K562 (cell line): Measurements from ENCODE around the gene MANEAL. TPM values are rescaled to one million over a fixed set of nuclear protein-coding genes. Genes with fewer than 3 reads are reported as not detected.

Source experiments
- CBX1 ChIP-seq: sonication (generic); IDR thresholded peaks from 2 replicates; pipeline ENCODE4 v1.6.1; 2016; ENCODE audit warnings: antibody characterized with exemption, low read depth, mild to moderate bottlenecking
- CEBPG ChIP-seq, 3 experiments: fragments of 200-800 bp in 1 of 3; sonication (Bioruptor generic) in 1 of 3; sonication (generic) in 1 of 3; formaldehyde crosslinking in 1 of 3; IDR thresholded peaks in 2 of 3; conservative IDR thresholded peaks in 1 of 3; 2 replicates each; pipeline versions ENCODE4 v1.6.1 to v1.8.0; 2016 to 2022; ENCODE audit warnings: missing compliant biosample characterization in 2 of 3, missing genetic modification characterization in 2 of 3, mild to moderate bottlenecking in 1 of 3, missing genetic modification reagents in 1 of 3
- E2F3 ChIP-seq: fragments of 250-450 bp; sonication (Bioruptor Pico); IDR thresholded peaks from 2 replicates; pipeline ENCODE4 v1.4.0; 2020; ENCODE audit warnings: mild to moderate bottlenecking
- FOXA3 ChIP-seq, 2 experiments: fragments of 450-650 bp in 1 of 2; sonication (generic) in 1 of 2; formaldehyde crosslinking; IDR thresholded peaks in 1 of 2; conservative IDR thresholded peaks in 1 of 2; 2 replicates each; pipeline versions ENCODE4 v1.4.0 to v1.8.0; 2020 to 2022; ENCODE audit warnings: mild to moderate bottlenecking in 2 of 2, missing genetic modification reagents in 1 of 2
- GABPA ChIP-seq: fragments of 200-800 bp; sonication (Bioruptor generic); conservative IDR thresholded peaks from 2 replicates; pipeline ENCODE4 v1.6.1; 2016; ENCODE audit warnings: low read depth, missing genetic modification characterization, missing compliant biosample characterization
- JUND ChIP-seq, 2 experiments: IDR thresholded peaks; 2 replicates in 1 of 2; 3 replicates in 1 of 2; pipeline ENCODE4 v1.6.1; 2011; ENCODE audit warnings: borderline replicate concordance in 2 of 2, low read depth in 2 of 2, low read length in 2 of 2, improper control_type of control experiment in 1 of 2, missing biosample characterization in 1 of 2, missing genetic modification characterization in 1 of 2, missing genetic modification reagents in 1 of 2
- KDM1A ChIP-seq, 2 experiments: fragments of 450-650 bp; IDR thresholded peaks; 2 replicates each; pipeline ENCODE4 v1.6.1; 2016; ENCODE audit warnings: mild to moderate bottlenecking in 2 of 2
- PHF20 ChIP-seq: fragments of 450-650 bp; IDR thresholded peaks from 2 replicates; pipeline ENCODE4 v1.6.1; 2018; ENCODE audit not compliant: partially characterized antibody
- RBFOX2 ChIP-seq: fragments of 200-400 bp; formaldehyde crosslinking; IDR thresholded peaks from 2 replicates; pipeline ENCODE4 v1.6.1; 2017; ENCODE audit warnings: low read depth, mild to moderate bottlenecking, low read length, moderate library complexity
- RBM17 ChIP-seq: fragments of 200-400 bp; formaldehyde crosslinking; IDR thresholded peaks from 2 replicates; pipeline ENCODE4 v1.6.1; 2017; ENCODE audit warnings: low read depth, mild to moderate bottlenecking, low read length, borderline replicate concordance
- TEAD1 ChIP-seq, 2 experiments: fragments of 450-650 bp in 1 of 2; sonication (generic) in 1 of 2; formaldehyde crosslinking; IDR thresholded peaks; 2 replicates each; pipeline versions ENCODE4 v1.4.0 to v1.8.0; 2020 to 2022; ENCODE audit warnings: mild to moderate bottlenecking in 2 of 2, missing genetic modification reagents in 1 of 2
- ZFX ChIP-seq: sonication (generic); formaldehyde crosslinking; IDR thresholded peaks from 2 replicates; pipeline ENCODE4 v1.8.0; 2022; ENCODE audit warnings: mild to moderate bottlenecking, missing genetic modification reagents, moderate library complexity
- ZNF707 ChIP-seq: fragments of 250-450 bp; sonication (Bioruptor Pico); conservative IDR thresholded peaks from 2 replicates; pipeline ENCODE4 v1.8.0; 2022; ENCODE audit warnings: inconsistent platforms, mild to moderate bottlenecking, moderate library complexity
- polyA plus RNA-seq, 8 experiments: library from polyadenylated mRNA; depleted of rRNA in 4 of 8; stranded (reverse) in 5 of 8; unstranded in 3 of 8; fragments of >200 nt; fragmentation: Nextera tagmentation in 2 of 8; fragmentation: Illumina TruSeq in 1 of 8; extraction: Ambion mirVana in 2 of 8; extraction: Trizol in 1 of 8; gene quantifications; 2 replicates each; pipeline versions ENCODE4 v1.2.1 to v1.2.3, GENCODE V29; 2011 to 2014; ENCODE audit warnings: inconsistent platforms in 1 of 8, missing spikeins in 1 of 8
- total RNA-seq, 7 experiments: library from RNA; depleted of rRNA in 6 of 7; stranded (reverse); fragments of >200 nt in 6 of 7; fragmentation: Illumina TruSeq in 2 of 7; extraction: Trizol in 2 of 7; gene quantifications; 2 replicates each; pipeline versions ENCODE4 v1.2.1 to v1.2.3, GENCODE V29; 2011 to 2021; ENCODE audit warnings: low replicate concordance in 1 of 7
- TF ChIP-seq, protein P1 (sequence below): sonication (generic); formaldehyde crosslinking; IDR thresholded peaks from 2 replicates; pipeline ENCODE4 v1.8.0; 2022; ENCODE audit warnings: mild to moderate bottlenecking, missing genetic modification reagents
- TF ChIP-seq, protein P2 (sequence below), 2 experiments: IDR thresholded peaks; 2 replicates each; pipeline ENCODE4 v1.6.1; 2011; ENCODE audit warnings: borderline replicate concordance in 1 of 2, control low read depth in 1 of 2, low read depth in 1 of 2, low read length in 1 of 2, mild to moderate bottlenecking in 1 of 2, mixed read lengths in 1 of 2, moderate library complexity in 1 of 2; ENCODE audit not compliant: insufficient read depth in 1 of 2, insufficient read length in 1 of 2, poor library complexity in 1 of 2, severe bottlenecking in 1 of 2; ENCODE audit errors: extremely low read depth in 1 of 2
- TF ChIP-seq, protein P3 (sequence below), 2 experiments: fragments of 450-650 bp; conservative IDR thresholded peaks; 2 replicates each; pipeline ENCODE4 v1.6.1; 2017; ENCODE audit warnings: mild to moderate bottlenecking in 2 of 2, moderate library complexity in 2 of 2

Gene MANEAL
- total and polyA plus RNA-seq, 9 of the 15 experiments (the other 6 are each of a cell fraction or from before 2014, with no cell fraction given), result 0.37 to 3.2 (median 1.2) TPM

DNA sequence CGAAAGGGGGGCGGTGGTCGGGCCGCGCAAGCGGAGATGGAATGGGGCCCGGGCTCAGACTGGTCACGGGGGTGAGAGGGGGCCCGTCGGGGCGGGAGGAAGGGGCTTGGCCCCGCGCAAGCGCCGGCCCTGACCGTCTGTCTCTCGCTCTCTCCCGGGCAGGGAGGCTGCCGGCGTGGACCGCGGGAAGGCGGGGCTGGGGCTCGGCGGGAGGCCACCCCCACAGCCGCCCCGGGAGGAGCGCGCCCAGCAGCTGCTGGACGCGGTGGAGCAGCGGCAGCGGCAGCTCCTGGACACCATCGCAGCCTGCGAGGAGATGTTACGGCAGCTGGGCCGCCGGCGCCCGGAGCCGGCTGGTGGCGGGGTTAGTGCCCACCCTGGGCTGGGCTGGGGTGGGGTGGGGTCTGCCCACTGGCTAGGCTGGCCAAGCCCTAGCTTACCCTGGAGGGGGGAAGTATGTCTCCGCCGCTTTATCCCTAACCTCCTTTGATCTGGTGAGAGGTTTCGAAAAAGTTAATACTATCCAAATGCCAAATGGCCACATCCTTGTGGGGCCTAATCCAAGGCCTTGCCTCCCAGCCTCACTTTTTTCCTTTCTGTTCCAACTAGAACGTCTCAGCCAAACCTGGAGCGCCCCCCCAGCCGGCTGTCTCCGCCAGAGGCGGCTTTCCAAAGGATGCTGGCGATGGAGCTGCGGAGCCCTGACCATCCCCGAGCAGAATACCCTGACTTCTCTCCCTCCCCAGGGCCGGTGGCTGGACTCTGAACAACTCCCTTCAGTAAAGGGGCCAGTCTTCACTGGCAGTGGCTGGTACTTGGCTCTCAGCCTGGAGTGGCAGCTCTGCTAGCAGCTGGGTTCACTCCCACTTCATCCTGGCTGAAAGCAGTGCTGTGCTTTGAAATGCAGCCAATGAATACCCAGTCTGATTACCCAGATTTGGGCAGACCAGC is 15.0 kb downstream of the MANEAL start (continued):
- TF ChIP-seq, protein P1, sequence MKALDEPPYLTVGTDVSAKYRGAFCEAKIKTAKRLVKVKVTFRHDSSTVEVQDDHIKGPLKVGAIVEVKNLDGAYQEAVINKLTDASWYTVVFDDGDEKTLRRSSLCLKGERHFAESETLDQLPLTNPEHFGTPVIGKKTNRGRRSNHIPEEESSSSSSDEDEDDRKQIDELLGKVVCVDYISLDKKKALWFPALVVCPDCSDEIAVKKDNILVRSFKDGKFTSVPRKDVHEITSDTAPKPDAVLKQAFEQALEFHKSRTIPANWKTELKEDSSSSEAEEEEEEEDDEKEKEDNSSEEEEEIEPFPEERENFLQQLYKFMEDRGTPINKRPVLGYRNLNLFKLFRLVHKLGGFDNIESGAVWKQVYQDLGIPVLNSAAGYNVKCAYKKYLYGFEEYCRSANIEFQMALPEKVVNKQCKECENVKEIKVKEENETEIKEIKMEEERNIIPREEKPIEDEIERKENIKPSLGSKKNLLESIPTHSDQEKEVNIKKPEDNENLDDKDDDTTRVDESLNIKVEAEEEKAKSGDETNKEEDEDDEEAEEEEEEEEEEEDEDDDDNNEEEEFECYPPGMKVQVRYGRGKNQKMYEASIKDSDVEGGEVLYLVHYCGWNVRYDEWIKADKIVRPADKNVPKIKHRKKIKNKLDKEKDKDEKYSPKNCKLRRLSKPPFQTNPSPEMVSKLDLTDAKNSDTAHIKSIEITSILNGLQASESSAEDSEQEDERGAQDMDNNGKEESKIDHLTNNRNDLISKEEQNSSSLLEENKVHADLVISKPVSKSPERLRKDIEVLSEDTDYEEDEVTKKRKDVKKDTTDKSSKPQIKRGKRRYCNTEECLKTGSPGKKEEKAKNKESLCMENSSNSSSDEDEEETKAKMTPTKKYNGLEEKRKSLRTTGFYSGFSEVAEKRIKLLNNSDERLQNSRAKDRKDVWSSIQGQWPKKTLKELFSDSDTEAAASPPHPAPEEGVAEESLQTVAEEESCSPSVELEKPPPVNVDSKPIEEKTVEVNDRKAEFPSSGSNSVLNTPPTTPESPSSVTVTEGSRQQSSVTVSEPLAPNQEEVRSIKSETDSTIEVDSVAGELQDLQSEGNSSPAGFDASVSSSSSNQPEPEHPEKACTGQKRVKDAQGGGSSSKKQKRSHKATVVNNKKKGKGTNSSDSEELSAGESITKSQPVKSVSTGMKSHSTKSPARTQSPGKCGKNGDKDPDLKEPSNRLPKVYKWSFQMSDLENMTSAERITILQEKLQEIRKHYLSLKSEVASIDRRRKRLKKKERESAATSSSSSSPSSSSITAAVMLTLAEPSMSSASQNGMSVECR (CRISPR knock-in tag), result peak; percentile 39; the same call in 1 of the 2 replicates
- TF ChIP-seq FOXA3 (CRISPR knock-in tag; conservative IDR thresholded peaks at IDR 0.05 in 1 of 2, IDR thresholded peaks at IDR 0.05 in 1 of 2) (peak in 1 of 2 experiments; percentile 70; a peak in 1 of 4 replicates), ZFX (no peak), E2F3 (CRISPR knock-in tag) (0 out of 2 replicates have a peak, but pooled peaks have one; percentile 28), RBM17 (no peak), TEAD1 (CRISPR knock-in tag; IDR thresholded peaks at IDR 0.05) (peak in 1 of 2 experiments; percentile 54; a peak in 1 of 4 replicates), GABPA (tag) (peak; percentile 92), PHF20 (no peak), CEBPG (CRISPR knock-in tag; IDR thresholded peaks at IDR 0.05) (peak; percentile 14; the same call in 1 of the 2 replicates), CEBPG (tag; conservative IDR thresholded peaks at IDR 0.05 in 1 of 2, IDR thresholded peaks at IDR 0.05 in 1 of 2) (no peak), ZNF707 (CRISPR knock-in tag) (no peak), CBX1 (peak; percentile 10; the same call in 1 of the 2 replicates), KDM1A (IDR thresholded peaks at IDR 0.05) (no peak), RBFOX2 (peak; percentile 18; the same call in 1 of the 2 replicates), JUND (IDR thresholded peaks at IDR 0.05; ENCODE audit: borderline replicate concordance, low read depth, low read length) (no peak), JUND (tag; IDR thresholded peaks at IDR 0.05; ENCODE audit: borderline replicate concordance, low read depth, low read length) (peak; percentile 12; the same call in 1 of the 3 replicates)
- TF ChIP-seq, protein P2, sequence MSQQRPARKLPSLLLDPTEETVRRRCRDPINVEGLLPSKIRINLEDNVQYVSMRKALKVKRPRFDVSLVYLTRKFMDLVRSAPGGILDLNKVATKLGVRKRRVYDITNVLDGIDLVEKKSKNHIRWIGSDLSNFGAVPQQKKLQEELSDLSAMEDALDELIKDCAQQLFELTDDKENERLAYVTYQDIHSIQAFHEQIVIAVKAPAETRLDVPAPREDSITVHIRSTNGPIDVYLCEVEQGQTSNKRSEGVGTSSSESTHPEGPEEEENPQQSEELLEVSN (IDR thresholded peaks at IDR 0.05; ENCODE audit: borderline replicate concordance in 1 of 2, extremely low read depth in 1 of 2, insufficient read depth in 1 of 2, insufficient read length in 1 of 2, low read depth in 1 of 2, low read length in 1 of 2, poor library complexity in 1 of 2, severe bottlenecking in 1 of 2), result peak in 1 of 2 experiments; percentile 61
- TF ChIP-seq, protein P3, sequence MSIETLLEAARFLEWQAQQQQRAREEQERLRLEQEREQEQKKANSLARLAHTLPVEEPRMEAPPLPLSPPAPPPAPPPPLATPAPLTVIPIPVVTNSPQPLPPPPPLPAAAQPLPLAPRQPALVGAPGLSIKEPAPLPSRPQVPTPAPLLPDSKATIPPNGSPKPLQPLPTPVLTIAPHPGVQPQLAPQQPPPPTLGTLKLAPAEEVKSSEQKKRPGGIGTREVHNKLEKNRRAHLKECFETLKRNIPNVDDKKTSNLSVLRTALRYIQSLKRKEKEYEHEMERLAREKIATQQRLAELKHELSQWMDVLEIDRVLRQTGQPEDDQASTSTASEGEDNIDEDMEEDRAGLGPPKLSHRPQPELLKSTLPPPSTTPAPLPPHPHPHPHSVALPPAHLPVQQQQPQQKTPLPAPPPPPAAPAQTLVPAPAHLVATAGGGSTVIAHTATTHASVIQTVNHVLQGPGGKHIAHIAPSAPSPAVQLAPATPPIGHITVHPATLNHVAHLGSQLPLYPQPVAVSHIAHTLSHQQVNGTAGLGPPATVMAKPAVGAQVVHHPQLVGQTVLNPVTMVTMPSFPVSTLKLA (conservative IDR thresholded peaks at IDR 0.05), result peak; percentile 46 to 75; a peak in 3 of 4 replicates
